Activated CD8-positive, alpha-beta memory T cell treated with anti-CD3 and anti-CD28 coated beads, Interleukin-2, amount 50 U/mL, for 24 hours (primary cell): Measurements from ENCODE around the gene DNAJC15.
"Not testable (repeated sequence)": the region's sequence is repeated elsewhere in the genome, so short reads cannot be mapped to it uniquely, and the experiment has no call there.

Experiments
- DNase-seq: peaks from one replicate; pipeline ENCODE4 v3.0.0-alpha.2; 2020; ENCODE audit errors: extremely low read depth

Gene DNAJC15

DNA sequence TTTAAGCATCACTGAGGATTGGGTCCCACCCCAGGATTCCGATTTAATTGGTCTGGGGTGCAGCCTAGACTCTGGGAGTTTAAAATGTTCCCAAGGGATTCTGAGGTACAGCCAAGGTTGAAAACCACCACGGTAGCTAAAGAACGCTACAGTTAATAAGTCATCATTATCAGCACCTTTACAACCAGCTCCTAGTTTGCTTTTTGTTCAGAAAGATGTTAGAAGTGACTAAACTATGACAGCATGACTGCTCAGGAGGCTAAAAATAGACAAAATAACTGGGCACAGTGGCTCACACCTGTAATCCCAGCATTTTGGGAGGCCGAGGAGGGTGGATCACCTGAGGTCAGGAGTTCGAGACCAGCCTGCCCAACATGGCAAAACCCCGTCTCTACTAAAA lies 19.7 kb upstream of the DNAJC15 start:
- DNase-seq: no peak

DNA sequence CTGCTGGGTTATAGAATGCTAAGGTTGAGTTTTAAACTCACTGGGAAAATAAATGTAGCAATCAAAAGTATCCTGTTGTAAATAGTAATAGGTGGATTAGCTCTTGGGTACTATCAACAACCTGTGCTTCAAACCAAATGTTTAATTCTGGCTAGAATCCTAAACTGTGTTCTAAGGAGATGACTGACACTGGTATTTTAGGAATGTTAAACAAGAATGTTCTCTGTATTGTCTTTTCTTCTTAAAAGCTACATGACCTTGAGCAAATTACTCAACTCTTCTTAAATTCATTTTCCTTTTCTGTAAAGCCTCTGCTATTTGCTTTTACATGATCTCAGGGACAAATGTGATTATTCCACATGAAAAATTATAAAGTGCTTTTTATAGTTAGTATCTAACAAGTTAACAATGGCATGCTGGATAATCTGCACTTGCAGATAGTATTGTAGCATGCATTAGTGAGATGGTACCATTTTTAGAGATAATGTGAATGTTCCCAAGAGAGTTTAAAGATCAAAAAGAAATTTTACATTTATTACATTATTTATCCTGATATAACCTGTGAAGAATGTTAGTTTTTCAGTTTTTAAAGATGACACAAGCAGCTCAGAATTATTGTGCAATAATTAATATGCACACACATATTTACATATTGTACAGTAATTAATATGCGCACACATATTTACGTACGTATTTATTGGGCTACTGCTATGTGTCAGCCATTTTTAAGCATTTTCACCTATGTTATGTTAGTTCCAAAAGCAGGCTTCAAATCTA lies 17.7 kb upstream of the DNAJC15 start:
- DNase-seq: no peak

DNA sequence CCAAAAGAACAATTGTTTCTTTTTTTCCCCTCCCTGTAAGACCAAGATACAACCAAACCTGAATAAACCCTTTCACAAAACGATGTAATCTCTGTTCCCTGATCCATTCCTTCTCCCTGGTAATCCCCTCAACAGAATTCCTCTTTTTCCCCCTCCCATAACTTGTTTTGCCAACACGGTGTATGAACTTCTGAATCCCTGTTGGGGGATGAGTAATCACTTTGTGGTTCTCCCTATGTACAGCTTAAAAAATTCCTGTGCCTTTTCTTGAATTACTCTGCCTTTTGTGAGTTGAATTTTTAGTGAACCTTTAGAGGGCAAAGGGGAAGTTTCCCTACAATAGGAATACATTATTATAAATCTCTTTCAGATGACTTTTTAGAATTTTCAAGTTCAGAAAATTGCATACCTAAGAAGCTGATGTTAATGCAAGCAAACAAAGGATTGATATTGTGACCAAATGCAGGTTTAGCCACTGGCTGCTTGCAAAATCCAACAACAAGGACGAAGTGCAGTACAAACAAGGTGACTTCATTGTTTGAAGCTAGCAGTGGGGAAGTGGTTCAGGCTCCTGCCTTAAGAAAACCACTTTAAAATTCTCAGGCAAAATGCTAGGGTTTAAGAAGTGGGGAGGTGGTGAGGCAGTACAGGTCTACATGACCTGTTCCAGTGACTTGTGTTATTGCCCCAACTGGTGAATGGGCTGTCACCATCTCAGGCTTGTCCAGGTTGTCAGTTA lies 16.3 kb upstream of the DNAJC15 start:
- DNase-seq: no peak

GRCh38 chr13:43008596-43008995 lies 14.8 kb upstream of the DNAJC15 start:
- no peak for DNase-seq

GRCh38 chr13:43009506-43009905 lies 13.9 kb upstream of the DNAJC15 start:
- no peak for DNase-seq

DNA sequence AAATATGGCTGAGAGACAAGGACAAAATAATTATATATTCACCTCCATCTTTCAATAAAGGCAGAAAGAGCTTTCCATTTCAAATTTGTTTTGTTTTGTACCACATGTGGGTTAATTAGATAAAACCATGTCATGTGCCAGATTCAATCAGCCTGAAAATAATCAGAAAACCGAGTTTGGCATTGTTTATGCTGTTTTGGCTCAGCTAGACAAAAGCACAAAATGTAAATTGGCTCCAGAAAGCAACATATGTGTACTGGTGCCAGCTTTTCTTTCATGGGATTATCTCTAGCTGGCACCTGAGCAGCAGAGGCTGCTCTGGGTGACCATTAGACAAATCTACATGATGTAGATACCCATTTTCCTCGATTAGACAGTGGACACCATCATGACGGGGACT lies 9.2 kb upstream of the DNAJC15 start:
- no peak for DNase-seq

GRCh38 chr13:43016226-43016625 lies 7.2 kb upstream of the DNAJC15 start:
- no peak for DNase-seq

GRCh38 chr13:43019811-43020210 lies 3.6 kb upstream of the DNAJC15 start:
- DNase-seq: no peak

DNA sequence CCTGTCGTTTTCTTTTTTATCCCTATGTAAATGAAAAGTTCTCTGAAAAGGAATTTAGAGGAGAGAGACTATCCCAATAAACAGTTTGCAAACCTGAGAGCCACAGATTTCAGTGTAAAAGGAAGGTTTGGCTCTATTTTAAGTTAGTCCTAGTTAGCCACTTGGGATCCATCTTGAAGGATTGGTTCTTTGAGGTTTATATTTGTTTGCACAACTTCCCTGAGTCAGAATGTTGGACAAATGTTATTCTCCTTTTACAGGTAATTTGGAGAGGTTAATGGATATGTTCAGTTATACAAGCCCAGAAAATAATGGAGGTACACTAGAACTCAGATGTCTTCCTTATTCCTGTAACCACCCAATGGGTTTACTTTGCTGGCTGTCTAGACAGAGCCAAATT lies 2.6 kb upstream of the DNAJC15 start:
- no peak for DNase-seq

- no peak for DNase-seq
These were observed 1.3 kb upstream of the DNAJC15 start for GRCh38 chr13:43021926-43022670.

DNA sequence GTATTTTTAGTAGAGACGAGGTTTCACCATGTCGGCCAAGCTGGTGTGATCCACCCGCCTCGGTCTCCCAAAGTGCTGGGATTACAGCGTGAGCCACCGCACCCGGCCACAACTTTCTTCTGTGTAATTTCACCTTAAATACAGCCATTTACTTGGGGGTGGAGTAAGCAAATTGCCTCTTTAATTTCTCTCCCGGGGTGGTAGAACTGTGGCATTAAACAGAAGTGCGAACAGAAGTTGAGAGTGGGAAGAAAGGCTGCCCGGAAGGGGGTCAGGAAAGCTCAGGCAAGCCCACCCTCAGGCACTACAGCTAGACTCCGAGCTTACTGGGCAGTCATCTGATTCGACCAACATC lies 475 bp upstream of the DNAJC15 start:
- no peak for DNase-seq

DNA sequence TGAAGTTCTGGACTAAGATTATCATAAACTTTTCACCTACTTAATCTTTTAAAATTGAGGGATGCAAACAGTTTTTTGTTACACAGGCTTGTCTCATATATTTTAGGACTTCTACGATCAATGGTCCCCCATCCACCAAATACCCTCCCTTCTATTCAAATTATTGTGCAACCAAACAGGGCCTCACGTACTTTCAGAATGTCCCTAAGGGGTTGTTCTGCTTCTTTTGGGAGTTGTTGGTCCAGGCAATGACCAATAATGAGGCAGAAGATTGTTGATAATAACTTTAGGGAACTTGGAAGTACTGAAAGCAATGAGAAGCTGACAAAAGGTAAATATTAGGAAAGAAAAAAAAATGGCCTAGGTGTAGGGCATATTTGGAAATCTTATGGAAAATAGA lies 2.9 kb downstream of the DNAJC15 start:
- DNase-seq: no peak

GRCh38 chr13:43030548-43030947 lies 7.2 kb downstream of the DNAJC15 start:
- no peak for DNase-seq

- no peak for DNase-seq
These were observed 8.5 kb downstream of the DNAJC15 start for GRCh38 chr13:43031881-43032280.

GRCh38 chr13:43033038-43033437 lies 9.7 kb downstream of the DNAJC15 start:
- no peak for DNase-seq

DNA sequence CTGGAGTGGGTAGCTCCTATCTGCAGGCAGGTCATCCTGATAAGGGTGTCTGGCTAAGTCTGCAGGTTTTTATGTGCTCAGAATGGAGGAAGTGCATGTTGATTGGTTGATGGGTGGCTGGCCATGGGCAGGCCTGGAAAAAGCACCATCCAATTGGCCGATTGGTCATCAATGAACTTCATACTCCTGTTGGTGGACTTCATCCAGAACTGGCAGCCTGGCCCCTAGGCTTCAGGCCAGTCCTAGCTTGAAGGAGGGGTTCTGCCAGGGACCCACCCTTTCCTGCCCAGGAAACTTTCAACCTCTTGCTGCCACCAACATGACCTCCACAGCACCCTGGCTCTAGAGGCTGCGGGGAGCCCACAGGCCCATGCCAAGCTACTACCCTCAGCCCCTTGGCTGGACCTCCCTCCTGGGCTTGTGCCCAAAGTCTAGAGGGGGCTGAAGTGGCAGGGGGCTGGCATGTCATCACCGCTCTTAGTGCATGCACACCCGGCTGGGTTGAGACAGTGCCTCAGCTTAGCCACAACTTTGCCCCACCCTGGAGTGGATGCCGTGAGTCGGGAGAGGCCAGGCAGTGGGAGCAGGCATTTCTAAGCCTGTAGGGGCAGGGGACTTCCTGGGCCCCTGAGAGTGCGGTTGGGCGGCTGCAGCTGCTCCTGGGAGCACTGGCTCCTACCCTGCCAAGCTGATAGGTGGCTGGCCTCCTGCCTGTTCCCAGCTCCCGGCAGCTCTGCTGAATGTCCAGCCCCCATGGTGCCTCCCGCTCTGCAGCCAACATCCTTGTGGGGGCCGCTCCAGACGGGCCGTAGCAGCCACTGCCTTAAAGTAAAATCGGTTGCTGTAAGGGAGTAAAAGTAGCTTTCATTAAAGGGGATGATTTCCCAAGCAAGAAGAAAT lies 13.2 kb downstream of the DNAJC15 start:
- no peak for DNase-seq

DNA sequence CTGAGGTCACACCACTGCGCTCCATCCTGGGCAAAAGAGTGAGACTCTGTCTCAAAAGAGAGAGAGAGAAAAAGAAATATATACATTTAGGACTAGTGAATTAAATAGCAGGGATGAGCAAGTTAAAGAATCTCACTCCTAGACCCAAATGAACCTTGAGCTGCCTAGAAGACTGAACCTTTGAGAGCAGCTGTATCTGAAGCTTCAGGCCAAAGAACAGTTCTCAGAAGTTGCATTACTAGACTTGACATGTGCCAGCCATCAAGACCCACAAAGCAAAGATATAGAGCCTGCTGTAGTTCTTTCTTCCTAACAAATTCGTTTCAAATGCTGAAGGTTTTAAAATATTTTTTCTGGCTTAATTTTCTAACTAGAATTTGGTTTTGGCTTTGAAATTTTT lies 16.6 kb downstream of the DNAJC15 start:
- DNase-seq: no peak

DNA sequence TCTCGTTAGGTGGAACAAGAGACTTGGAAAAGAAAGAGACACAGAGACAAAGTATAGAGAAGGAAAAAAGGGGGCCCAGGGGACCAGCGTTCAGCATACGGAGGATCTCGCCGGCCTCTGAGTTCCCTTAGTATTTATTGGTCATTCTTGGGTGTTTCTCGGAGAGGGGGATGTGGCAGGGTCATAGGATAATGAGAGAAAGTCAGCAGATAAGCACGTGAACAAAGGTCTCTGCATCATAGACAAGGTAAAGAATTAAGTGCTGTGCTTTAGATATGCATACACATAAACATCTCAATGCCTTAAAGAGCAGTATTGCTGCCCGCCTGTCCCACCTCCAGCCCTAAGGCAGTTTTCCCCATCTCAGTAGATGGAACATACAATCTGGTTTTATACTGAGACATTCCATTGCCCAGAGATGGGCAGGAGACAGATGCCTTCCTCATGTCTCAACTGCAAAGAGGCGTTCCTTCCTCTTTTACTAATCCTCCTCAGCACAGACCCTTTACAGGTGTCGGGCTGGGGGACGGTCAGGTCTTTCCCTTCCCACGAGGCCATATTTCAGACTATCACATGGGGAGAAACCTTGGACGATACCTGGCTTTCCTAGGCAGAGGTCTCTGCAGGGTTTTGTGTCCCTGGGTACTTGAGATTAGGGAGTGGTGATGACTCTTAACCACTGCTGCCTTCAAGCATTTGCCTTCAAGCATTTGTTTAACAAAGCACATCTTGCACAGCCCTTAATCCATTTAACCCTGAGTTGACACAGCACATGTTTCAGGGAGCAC lies 17.4 kb downstream of the DNAJC15 start:
- DNase-seq: not testable (repeated sequence)

DNA sequence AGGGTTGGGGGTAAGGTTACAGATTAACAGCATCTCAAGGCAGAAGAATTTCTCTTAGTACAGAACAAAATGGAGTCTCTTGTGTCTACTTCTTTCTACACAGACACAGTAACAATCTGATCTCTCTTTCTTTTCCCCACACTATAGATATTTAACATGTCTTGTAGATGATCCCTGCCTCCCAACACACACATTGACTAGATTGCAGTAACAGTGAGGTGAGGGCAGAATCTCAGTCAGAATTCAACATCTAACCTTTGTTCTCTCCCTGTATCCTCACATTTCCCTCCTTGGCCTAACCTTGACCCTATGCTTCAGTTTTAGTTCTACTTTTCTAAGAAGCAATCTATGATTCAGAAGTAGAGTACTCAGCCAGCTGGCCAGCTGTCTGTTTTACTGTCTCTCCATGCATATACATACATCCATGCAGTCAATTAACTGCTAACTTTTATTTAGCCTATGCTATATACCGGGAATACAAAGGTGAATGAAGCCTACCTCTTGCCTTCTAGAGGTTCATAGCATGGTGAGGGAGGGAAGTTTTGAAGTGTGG lies 18.1 kb downstream of the DNAJC15 start:
- DNase-seq: no peak

DNA sequence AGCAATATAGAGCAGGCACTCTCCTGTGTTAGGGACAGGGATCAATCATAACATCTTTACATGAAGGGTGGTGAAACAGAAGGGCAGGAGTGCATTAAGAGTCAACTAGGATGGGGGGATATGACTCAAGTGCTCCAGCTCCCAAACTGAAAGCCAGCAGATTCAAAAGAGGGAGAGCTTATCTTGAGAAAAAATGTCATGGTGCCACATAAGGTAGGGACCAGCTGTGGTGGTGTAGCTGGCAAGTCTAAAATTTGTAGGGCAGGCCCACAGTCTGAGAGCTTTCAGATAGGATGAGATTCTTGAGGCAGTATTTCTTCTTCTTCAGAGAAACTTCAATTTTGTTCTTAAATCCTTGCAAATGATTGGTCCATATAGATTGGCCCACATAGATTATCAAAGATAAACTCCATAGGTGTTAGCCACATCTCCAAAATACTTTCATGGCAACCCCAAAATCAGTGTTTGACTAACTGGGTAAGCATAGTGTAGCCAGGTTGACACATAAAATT lies 19.1 kb downstream of the DNAJC15 start:
- DNase-seq: no peak
